ENCODE data around the gene GLG1.
A peak's percentile ranks its signal among the peaks of the same experiment; 100 is the strongest.
"Not testable (repeated sequence)": the region's sequence is repeated elsewhere in the genome, so short reads cannot be mapped to it uniquely, and the experiment has no call there.

GLG1 gene

DNA sequence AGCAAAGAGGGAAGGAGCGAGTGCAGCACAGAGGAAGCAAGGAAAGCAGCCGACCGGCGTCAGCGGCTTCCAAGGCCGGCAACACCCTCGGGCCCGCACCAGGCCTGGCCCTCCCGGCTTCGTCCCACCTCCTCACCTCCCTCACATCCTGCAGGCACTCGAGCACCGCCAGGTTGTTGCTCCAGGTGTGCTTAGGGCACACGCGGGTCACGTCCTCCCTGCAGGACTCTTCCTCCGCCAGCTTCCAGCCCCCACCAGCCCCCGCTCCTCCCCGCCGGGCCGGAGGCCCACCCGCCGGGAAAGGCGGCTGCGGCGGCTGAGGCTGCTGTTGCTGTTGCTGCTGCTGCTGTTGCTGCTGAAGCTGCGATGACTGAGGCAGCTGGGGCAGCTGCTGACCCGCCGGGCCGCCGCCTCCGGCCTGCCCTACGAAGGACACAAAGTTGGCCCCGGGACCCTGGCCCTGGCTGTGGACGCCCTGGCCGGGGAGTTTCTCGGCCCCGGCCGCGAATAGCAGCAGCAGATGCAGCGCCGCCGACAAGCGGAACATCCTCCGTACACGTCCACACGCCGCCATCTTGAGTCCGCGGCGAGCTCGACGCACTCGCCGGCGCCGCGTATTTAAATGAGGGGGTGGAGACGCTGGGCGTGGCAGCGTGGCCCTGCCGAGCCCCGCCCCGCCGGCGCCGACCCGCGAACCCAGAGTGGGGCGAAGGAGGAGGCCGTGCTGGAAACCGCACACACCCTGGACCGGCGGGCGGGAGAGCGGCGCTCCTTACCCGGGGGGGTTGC, at the start of gene GLG1:
GLG1 (minus strand) TSS at position 594 of the 789 bp plus-strand sequence; CDS start at position 574, 20 bp downstream.
- TF ChIP-seq ZFX (IDR thresholded peaks at IDR 0.05): peak; percentile 81
- TF ChIP-seq, protein P1, sequence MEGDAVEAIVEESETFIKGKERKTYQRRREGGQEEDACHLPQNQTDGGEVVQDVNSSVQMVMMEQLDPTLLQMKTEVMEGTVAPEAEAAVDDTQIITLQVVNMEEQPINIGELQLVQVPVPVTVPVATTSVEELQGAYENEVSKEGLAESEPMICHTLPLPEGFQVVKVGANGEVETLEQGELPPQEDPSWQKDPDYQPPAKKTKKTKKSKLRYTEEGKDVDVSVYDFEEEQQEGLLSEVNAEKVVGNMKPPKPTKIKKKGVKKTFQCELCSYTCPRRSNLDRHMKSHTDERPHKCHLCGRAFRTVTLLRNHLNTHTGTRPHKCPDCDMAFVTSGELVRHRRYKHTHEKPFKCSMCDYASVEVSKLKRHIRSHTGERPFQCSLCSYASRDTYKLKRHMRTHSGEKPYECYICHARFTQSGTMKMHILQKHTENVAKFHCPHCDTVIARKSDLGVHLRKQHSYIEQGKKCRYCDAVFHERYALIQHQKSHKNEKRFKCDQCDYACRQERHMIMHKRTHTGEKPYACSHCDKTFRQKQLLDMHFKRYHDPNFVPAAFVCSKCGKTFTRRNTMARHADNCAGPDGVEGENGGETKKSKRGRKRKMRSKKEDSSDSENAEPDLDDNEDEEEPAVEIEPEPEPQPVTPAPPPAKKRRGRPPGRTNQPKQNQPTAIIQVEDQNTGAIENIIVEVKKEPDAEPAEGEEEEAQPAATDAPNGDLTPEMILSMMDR (conservative IDR thresholded peaks at IDR 0.05): no peak

DNA sequence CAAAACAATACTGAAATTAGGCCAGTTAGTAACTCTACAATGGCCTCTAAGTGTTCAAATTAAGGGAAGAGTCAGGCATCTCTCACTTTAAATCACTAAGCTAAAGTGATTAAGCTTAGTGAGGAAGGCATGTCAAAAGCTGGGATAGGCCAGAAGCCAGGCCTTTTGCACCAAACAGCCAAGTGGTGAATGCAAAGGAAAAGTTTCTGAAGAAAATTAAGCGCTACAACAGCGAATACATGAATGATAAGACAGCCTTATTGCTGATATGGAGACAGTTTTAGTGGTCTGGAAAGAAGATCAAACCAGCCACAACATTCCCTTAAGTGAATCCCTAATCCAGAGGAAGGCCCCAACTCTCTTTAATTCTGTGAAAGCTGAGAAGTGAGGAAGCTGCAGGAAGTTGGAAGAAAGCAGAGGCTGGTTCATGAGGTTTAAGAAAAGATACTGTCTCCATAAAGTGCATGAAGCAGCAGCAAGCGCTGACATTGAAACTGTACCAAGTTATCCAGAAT, 47.7 kb upstream of the GLG1 start:
- TF ChIP-seq, protein P1 (conservative IDR thresholded peaks at IDR 0.05): no peak
- TF ChIP-seq ZFX (IDR thresholded peaks at IDR 0.05): no peak
- H3K27ac ChIP-seq: no peak overlapping the region

More for the DNA sequence above, at the start of gene GLG1:
- peak within 1 kb of the TSS; percentile 92 for H3K27ac ChIP-seq

DNA sequence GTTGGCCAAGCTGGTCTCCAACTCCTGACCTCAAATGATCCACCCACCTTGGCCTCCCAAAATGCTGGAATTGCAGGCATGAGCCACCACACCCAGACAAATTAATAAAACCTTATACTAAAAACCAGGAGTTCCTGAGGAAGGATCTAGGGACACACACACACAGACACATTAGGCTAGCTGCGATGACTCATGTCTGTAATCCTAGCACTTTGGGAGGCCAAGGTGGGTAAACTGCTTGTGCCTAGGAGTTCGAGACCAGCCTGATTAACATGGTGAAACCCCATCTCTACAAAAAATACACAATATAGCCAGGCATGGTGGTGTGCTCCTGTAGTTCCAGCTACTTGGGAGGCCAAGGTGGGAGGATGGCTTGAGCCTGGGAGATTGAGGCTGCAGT, 46.0 kb upstream of the GLG1 start:
- H3K27ac ChIP-seq: not testable (repeated sequence)

DNA sequence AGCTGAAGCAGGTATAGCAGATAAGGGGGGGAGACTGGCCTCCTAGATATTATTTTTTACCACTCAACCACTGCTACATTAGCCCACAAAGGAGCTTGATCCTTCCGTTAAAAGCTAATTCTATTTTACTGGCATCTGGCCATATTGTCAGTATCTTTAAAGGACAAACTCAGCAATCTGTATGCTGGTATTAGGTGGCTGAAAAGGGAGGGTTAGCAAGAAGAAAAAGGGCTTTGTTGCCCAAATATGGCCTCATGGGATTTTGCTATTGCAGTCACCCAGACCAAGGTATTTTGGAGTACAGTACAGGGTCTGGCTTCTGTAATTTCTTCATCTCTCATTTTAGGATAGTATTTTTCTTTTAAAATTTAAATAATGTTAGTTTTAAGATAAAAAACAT, 45.3 kb upstream of the GLG1 start:
- no peak overlapping the region for H3K27ac ChIP-seq
- no peak for TF ChIP-seq ZFX (IDR thresholded peaks at IDR 0.05)
- TF ChIP-seq, protein P1 (conservative IDR thresholded peaks at IDR 0.05): no peak

DNA sequence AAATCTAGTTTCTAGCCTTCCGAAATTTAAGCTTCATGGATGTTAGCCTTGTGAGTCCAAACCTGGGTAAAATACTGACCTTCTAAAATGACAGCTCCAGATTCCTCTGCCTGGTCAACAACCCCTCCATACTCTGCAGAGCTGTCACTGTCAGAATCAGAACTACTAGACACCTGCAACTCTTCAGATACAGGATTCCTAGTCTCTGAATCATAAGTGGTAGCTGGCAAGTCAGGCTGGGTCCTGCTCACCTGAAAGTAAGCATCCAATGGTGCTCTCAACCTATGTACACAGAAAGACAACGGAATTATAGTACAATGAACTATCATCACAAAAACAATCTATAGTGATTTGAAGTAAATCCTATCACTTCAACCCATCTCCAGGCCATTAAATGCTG, 44.9 kb upstream of the GLG1 start:
- H3K27ac ChIP-seq: no peak overlapping the region
- TF ChIP-seq, protein P1 (conservative IDR thresholded peaks at IDR 0.05): no peak
- no peak for TF ChIP-seq ZFX (IDR thresholded peaks at IDR 0.05)

DNA sequence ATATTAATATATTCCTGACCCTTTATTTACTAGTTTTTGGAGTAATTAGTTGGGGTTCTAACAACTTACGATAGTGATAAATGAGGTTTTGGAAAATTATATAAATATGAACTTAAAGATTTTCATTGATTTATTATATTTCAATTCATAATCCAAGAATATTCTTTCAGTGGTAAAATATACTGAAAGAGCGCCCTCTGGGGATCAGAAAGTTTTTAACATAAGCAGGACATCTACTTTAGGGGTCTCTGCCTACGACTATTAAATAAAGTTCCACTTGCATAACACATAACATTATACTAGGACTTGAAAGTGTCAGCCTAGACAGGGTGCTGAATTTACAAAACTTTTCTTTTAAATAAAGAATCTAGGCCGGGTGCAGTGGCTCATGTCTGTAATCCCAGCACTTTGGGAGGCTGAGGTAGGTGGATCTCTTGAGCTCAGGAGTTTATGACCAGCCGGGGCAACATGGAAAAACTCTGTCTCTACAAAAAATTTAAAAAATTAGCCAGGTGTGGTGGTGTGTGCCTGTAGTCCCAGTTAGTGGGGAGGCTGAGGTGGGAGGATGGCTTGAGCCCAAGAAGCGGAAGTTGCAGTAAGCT, 44.2 kb upstream of the GLG1 start:
- no peak overlapping the region for H3K27ac ChIP-seq
- TF ChIP-seq ZFX (IDR thresholded peaks at IDR 0.05): no peak
- TF ChIP-seq, protein P1 (conservative IDR thresholded peaks at IDR 0.05): peak; percentile 83

DNA sequence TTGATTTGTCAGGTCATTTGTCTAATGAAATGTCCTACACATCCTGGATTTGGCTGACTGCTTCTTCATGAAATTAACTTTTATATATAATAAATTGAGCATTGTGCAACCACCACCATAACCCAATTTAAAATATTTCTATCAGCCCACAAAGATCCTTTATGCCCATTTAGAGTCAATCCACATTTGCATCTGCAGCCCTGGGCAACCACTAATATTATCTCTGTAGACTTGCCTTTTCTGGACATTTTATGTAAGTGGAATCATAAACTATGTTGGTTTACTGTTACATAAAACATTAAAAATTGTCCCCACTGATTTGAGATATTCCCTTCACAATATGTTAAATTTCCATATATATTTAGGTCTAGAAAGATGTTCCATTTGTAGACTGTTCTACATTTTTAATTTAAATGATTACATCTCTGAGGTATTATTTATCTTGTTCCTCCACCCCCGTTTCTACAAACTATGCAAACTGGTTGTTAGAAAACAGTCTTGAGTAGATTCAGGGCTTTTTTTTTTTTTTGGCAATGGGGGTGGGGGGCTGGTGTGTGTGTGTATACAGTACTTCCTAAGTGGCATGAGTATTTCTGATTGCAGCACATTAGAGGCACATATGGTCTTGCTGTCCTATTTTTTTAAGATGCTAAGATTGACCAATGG, 43.1 kb upstream of the GLG1 start:
- H3K27ac ChIP-seq: no peak overlapping the region
- TF ChIP-seq, protein P1 (conservative IDR thresholded peaks at IDR 0.05): no peak
- no peak for TF ChIP-seq ZFX (IDR thresholded peaks at IDR 0.05)
